Measurements from ENCODE around the gene ATP10B.

DNA sequence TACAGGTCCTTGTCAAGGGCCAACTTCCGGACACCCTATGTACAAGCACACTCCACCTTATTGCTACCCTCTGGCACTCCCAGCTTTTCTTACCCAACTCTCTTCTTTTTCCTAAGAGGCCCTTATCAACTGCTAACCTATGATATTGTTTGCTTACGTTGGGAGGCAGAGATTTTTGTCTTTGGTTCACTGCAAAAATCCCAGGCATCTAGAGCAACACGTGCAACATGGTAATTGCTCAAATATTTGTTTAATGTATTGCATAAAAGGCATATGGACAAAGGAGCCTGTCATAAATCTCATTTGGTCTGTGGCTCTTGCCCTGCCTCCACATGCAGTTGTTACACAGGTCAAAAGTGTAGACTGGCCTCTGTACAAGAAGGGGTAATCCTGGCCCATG, 35.8 kb upstream of the ATP10B start:
- no peak for TF ChIP-seq SIN3A (IDR thresholded peaks at IDR 0.05; ENCODE audit: borderline replicate concordance, insufficient read depth, low read length)
- no peak for TF ChIP-seq POLR2AphosphoS5 (IDR thresholded peaks at IDR 0.05; ENCODE audit: low read depth, low read length)
- TF ChIP-seq, protein P1, sequence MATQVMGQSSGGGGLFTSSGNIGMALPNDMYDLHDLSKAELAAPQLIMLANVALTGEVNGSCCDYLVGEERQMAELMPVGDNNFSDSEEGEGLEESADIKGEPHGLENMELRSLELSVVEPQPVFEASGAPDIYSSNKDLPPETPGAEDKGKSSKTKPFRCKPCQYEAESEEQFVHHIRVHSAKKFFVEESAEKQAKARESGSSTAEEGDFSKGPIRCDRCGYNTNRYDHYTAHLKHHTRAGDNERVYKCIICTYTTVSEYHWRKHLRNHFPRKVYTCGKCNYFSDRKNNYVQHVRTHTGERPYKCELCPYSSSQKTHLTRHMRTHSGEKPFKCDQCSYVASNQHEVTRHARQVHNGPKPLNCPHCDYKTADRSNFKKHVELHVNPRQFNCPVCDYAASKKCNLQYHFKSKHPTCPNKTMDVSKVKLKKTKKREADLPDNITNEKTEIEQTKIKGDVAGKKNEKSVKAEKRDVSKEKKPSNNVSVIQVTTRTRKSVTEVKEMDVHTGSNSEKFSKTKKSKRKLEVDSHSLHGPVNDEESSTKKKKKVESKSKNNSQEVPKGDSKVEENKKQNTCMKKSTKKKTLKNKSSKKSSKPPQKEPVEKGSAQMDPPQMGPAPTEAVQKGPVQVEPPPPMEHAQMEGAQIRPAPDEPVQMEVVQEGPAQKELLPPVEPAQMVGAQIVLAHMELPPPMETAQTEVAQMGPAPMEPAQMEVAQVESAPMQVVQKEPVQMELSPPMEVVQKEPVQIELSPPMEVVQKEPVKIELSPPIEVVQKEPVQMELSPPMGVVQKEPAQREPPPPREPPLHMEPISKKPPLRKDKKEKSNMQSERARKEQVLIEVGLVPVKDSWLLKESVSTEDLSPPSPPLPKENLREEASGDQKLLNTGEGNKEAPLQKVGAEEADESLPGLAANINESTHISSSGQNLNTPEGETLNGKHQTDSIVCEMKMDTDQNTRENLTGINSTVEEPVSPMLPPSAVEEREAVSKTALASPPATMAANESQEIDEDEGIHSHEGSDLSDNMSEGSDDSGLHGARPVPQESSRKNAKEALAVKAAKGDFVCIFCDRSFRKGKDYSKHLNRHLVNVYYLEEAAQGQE (IDR thresholded peaks at IDR 0.05; ENCODE audit: insufficient read depth in 1 of 2, low read depth in 2 of 2, low read length in 2 of 2) = no peak
- no peak for TF ChIP-seq TAF1 (IDR thresholded peaks at IDR 0.05; ENCODE audit: borderline replicate concordance, insufficient read depth, low read length)

Measured in PFSK-1 (cell line).